GM11168 (cell line): ENCODE measurements around the gene PPIL3.
"Not testable (repeated sequence)": the region's sequence is repeated elsewhere in the genome, so short reads cannot be mapped to it uniquely, and the experiment has no call there.

ENCODE experiments used
- in situ Hi-C: fragments of 300-500 bp; cut with MboI; formaldehyde crosslinking; loops from one replicate; pipeline ENCODE4 v1.12.0; 2022; ENCODE audit warnings: low sequenced_read_pairs; ENCODE audit not compliant: unreplicated experiment

PPIL3 gene

GRCh38 chr2:200888704-200889625, at the start of gene PPIL3, which contains the start of gene NIF3L1:
PPIL3 (minus strand) TSS chr2:200889077; CDS start chr2:200887615, 1,462 bp downstream.
NIF3L1 (plus strand) TSS chr2:200889371; CDS start chr2:200891944, 2,573 bp downstream.
- in situ Hi-C loops, result no loop called here

- in situ Hi-C loops, result no loop called here
Measured at GRCh38 chr2:200930947-200931626, 42.2 kb upstream of the PPIL3 start.

- in situ Hi-C loops, result no loop called here
Measured at GRCh38 chr2:200929334-200930249, 40.7 kb upstream of the PPIL3 start.

- in situ Hi-C loops, result no loop called here
Measured at GRCh38 chr2:200922439-200922838, 33.6 kb upstream of the PPIL3 start.

- in situ Hi-C loops, result no loop called here
Measured at GRCh38 chr2:200913654-200914053, 24.8 kb upstream of the PPIL3 start.

GRCh38 chr2:200909958-200910357, 21.1 kb upstream of the PPIL3 start:
- in situ Hi-C loops, result loop anchor here (10.0 kb wide), 2 partner anchors 155 to 265 kb away; no protein-coding TSS in a partner anchor

- in situ Hi-C loops, result loop anchor here (10.0 kb wide), 2 partner anchors 159 to 269 kb away; no protein-coding TSS in a partner anchor
Measured at GRCh38 chr2:200905618-200906296, 16.9 kb upstream of the PPIL3 start.

- in situ Hi-C loops, result loop anchor here (10.0 kb wide), 2 partner anchors 163 to 273 kb away; no protein-coding TSS in a partner anchor
Measured at GRCh38 chr2:200901459-200902072, 12.7 kb upstream of the PPIL3 start.

GRCh38 chr2:200899482-200899881, 10.6 kb upstream of the PPIL3 start:
- in situ Hi-C loops, result no loop called here

- in situ Hi-C loops, result not testable (repeated sequence)
Measured at GRCh38 chr2:200881715-200882249, 7.1 kb downstream of the PPIL3 start.

GRCh38 chr2:200878289-200878880, 10.5 kb downstream of the PPIL3 start:
- in situ Hi-C loops, result no loop called here

- in situ Hi-C loops, result no loop called here
Measured at GRCh38 chr2:200877443-200877842, 11.4 kb downstream of the PPIL3 start.

GRCh38 chr2:200873560-200873959, 15.3 kb downstream of the PPIL3 start:
- in situ Hi-C loops, result no loop called here

- in situ Hi-C loops, result no loop called here
Measured at GRCh38 chr2:200871151-200871550, 17.7 kb downstream of the PPIL3 start.

- in situ Hi-C loops, result no loop called here
Measured at GRCh38 chr2:200869014-200869413, 19.9 kb downstream of the PPIL3 start.

GRCh38 chr2:200864176-200865034, 24.5 kb downstream of the PPIL3 start, which contains the start of gene CLK1:
CLK1 (minus strand) TSS chr2:200864658; CDS start chr2:200861862, 2,796 bp downstream.
- in situ Hi-C loops, result no loop called here

GRCh38 chr2:200863782-200864175, 25.1 kb downstream of the PPIL3 start:
- in situ Hi-C loops, result no loop called here
